ENCODE data around the gene CDKAL1.

Gene CDKAL1

GRCh38 chr6:21100991-21101390 is 566.7 kb downstream of the CDKAL1 start:
- Histone ChIP-seq H3K18ac (ENCODE audit: low read length) (peak overlapping the region; percentile 95), H4K5ac (ENCODE audit: low read length) (no peak overlapping the region), H3K4me3 (ENCODE audit: low read length) (no peak overlapping the region), H3K9ac (ENCODE audit: low read length) (peak overlapping the region; percentile 9), H4K8ac (ENCODE audit: low read depth, low read length) (no peak overlapping the region), H3K79me1 (ENCODE audit: low read length) (no peaks in the 10 kb centered on the region), H2BK5ac (ENCODE audit: low read length) (peak overlapping the region; percentile 98), H2BK15ac (replicated peaks; ENCODE audit: low read depth) (peak overlapping the region; percentile 36), H3K4me2 (ENCODE audit: low read length) (no peak overlapping the region), H3K23ac (ENCODE audit: low read length) (no peak overlapping the region), H3K4me1 (ENCODE audit: control insufficient read depth, low read depth, low read length) (peaks cover 34% of the 10 kb centered on the region), H3K56ac (ENCODE audit: low read length) (peak overlapping the region; percentile 76), H3K27me3 (ENCODE audit: insufficient read depth, low read length, poor library complexity) (no peaks in the 10 kb centered on the region), H3K27ac (ENCODE audit: low read depth, low read length) (peak overlapping the region; percentile 53), H3K36me3 (ENCODE audit: control insufficient read depth, insufficient read depth, low read length) (no peaks in the 10 kb centered on the region), H3K79me2 (ENCODE audit: control insufficient read depth, insufficient read depth, low read length) (no peaks in the 10 kb centered on the region), H2BK120ac (ENCODE audit: low read depth, low read length) (peak overlapping the region; percentile 74), H2AK5ac (ENCODE audit: low read length) (no peak overlapping the region), H3K4ac (ENCODE audit: low read depth, low read length) (peak overlapping the region; percentile 70)
- no peak for DNase-seq
- WGBS (ENCODE audit: extremely low coverage, insufficient coverage, low lambda C conversion rate) = no CpG with 5 or more reads among the region's 4 CpGs

GRCh38 chr6:21101694-21102093 is 567.4 kb downstream of the CDKAL1 start:
- Histone ChIP-seq H3K4me2 (ENCODE audit: low read length) (no peak overlapping the region), H3K79me2 (ENCODE audit: control insufficient read depth, insufficient read depth, low read length) (no peaks in the 10 kb centered on the region), H2BK5ac (ENCODE audit: low read length) (peak overlapping the region; percentile 98), H3K4me3 (ENCODE audit: low read length) (no peak overlapping the region), H2BK15ac (replicated peaks; ENCODE audit: low read depth) (peak overlapping the region; percentile 98), H3K27me3 (ENCODE audit: insufficient read depth, low read length, poor library complexity) (no peaks in the 10 kb centered on the region), H4K5ac (ENCODE audit: low read length) (no peak overlapping the region), H2BK120ac (ENCODE audit: low read depth, low read length) (peak overlapping the region; percentile 74), H3K9ac (ENCODE audit: low read length) (peak overlapping the region; percentile 15), H3K36me3 (ENCODE audit: control insufficient read depth, insufficient read depth, low read length) (no peaks in the 10 kb centered on the region), H3K18ac (ENCODE audit: low read length) (peak overlapping the region; percentile 41), H3K23ac (ENCODE audit: low read length) (no peak overlapping the region), H3K27ac (ENCODE audit: low read depth, low read length) (peak overlapping the region; percentile 79), H2AK5ac (ENCODE audit: low read length) (no peak overlapping the region), H3K56ac (ENCODE audit: low read length) (no peak overlapping the region), H3K4me1 (ENCODE audit: control insufficient read depth, low read depth, low read length) (peaks cover 34% of the 10 kb centered on the region), H4K8ac (ENCODE audit: low read depth, low read length) (no peak overlapping the region), H3K4ac (ENCODE audit: low read depth, low read length) (no peak overlapping the region), H3K79me1 (ENCODE audit: low read length) (no peaks in the 10 kb centered on the region)
- no CpG with 5 or more reads among the region's 1 CpG for WGBS (ENCODE audit: extremely low coverage, insufficient coverage, low lambda C conversion rate)
- DNase-seq = peak; percentile 96

- no peaks in the 10 kb centered on the region for H3K36me3 ChIP-seq (ENCODE audit: control insufficient read depth, insufficient read depth, low read length)
- H3K79me1 ChIP-seq (ENCODE audit: low read length) = no peaks in the 10 kb centered on the region
- peak overlapping the region; percentile 16 for H3K9ac ChIP-seq (ENCODE audit: low read length)
- no CpG with 5 or more reads among the region's 7 CpGs for WGBS (ENCODE audit: extremely low coverage, insufficient coverage, low lambda C conversion rate)
- H2BK120ac ChIP-seq (ENCODE audit: low read depth, low read length) = no peak overlapping the region
- H3K4me3 ChIP-seq (ENCODE audit: low read length) = no peak overlapping the region
- DNase-seq = peak; percentile 92
- H3K56ac ChIP-seq (ENCODE audit: low read length) = peak overlapping the region; percentile 74
- H3K79me2 ChIP-seq (ENCODE audit: control insufficient read depth, insufficient read depth, low read length) = no peaks in the 10 kb centered on the region
- no peak overlapping the region for H3K23ac ChIP-seq (ENCODE audit: low read length)
- no peak overlapping the region for H4K8ac ChIP-seq (ENCODE audit: low read depth, low read length)
- H3K4me2 ChIP-seq (ENCODE audit: low read length) = no peak overlapping the region
- H2BK5ac ChIP-seq (ENCODE audit: low read length) = peak overlapping the region; percentile 95
- peak overlapping the region; percentile 85 for H3K4ac ChIP-seq (ENCODE audit: low read depth, low read length)
- H3K18ac ChIP-seq (ENCODE audit: low read length) = peak overlapping the region; percentile 71
- H3K4me1 ChIP-seq (ENCODE audit: control insufficient read depth, low read depth, low read length) = peaks cover 34% of the 10 kb centered on the region
- no peaks in the 10 kb centered on the region for H3K27me3 ChIP-seq (ENCODE audit: insufficient read depth, low read length, poor library complexity)
- H3K27ac ChIP-seq (ENCODE audit: low read depth, low read length) = peak overlapping the region; percentile 79
- H4K5ac ChIP-seq (ENCODE audit: low read length) = peak overlapping the region; percentile 18
- no peak overlapping the region for H2BK15ac ChIP-seq (replicated peaks; ENCODE audit: low read depth)
- peak overlapping the region; percentile 80 for H2AK5ac ChIP-seq (ENCODE audit: low read length)
Observed at GRCh38 chr6:21102201-21102600, 567.9 kb downstream of the CDKAL1 start.

- peak overlapping the region; percentile 93 for H2BK120ac ChIP-seq (ENCODE audit: low read depth, low read length)
- H3K18ac ChIP-seq (ENCODE audit: low read length) = peak overlapping the region; percentile 71
- peak; percentile 71 for DNase-seq
- H3K4me2 ChIP-seq (ENCODE audit: low read length) = no peak overlapping the region
- no CpG with 5 or more reads among the region's 7 CpGs for WGBS (ENCODE audit: extremely low coverage, insufficient coverage, low lambda C conversion rate)
- H2BK15ac ChIP-seq (replicated peaks; ENCODE audit: low read depth) = no peak overlapping the region
- H3K79me2 ChIP-seq (ENCODE audit: control insufficient read depth, insufficient read depth, low read length) = no peaks in the 10 kb centered on the region
- H3K79me1 ChIP-seq (ENCODE audit: low read length) = no peaks in the 10 kb centered on the region
- peak overlapping the region; percentile 18 for H4K5ac ChIP-seq (ENCODE audit: low read length)
- no peaks in the 10 kb centered on the region for H3K27me3 ChIP-seq (ENCODE audit: insufficient read depth, low read length, poor library complexity)
- peak overlapping the region; percentile 74 for H3K56ac ChIP-seq (ENCODE audit: low read length)
- peaks cover 34% of the 10 kb centered on the region for H3K4me1 ChIP-seq (ENCODE audit: control insufficient read depth, low read depth, low read length)
- H3K4me3 ChIP-seq (ENCODE audit: low read length) = no peak overlapping the region
- H3K23ac ChIP-seq (ENCODE audit: low read length) = no peak overlapping the region
- peak overlapping the region; percentile 79 for H3K27ac ChIP-seq (ENCODE audit: low read depth, low read length)
- H2BK5ac ChIP-seq (ENCODE audit: low read length) = peak overlapping the region; percentile 95
- no peak overlapping the region for H4K8ac ChIP-seq (ENCODE audit: low read depth, low read length)
- no peaks in the 10 kb centered on the region for H3K36me3 ChIP-seq (ENCODE audit: control insufficient read depth, insufficient read depth, low read length)
- peak overlapping the region; percentile 16 for H3K9ac ChIP-seq (ENCODE audit: low read length)
- peak overlapping the region; percentile 80 for H2AK5ac ChIP-seq (ENCODE audit: low read length)
- H3K4ac ChIP-seq (ENCODE audit: low read depth, low read length) = peak overlapping the region; percentile 85
Observed at GRCh38 chr6:21102624-21103023, 568.4 kb downstream of the CDKAL1 start.

- H2BK15ac ChIP-seq (replicated peaks; ENCODE audit: low read depth) = peak overlapping the region; percentile 99
- no peaks in the 10 kb centered on the region for H3K79me1 ChIP-seq (ENCODE audit: low read length)
- DNase-seq = no peak
- peaks cover 28% of the 10 kb centered on the region for H3K4me1 ChIP-seq (ENCODE audit: control insufficient read depth, low read depth, low read length)
- no peaks in the 10 kb centered on the region for H3K27me3 ChIP-seq (ENCODE audit: insufficient read depth, low read length, poor library complexity)
- peak overlapping the region; percentile 48 for H3K23ac ChIP-seq (ENCODE audit: low read length)
- no peak overlapping the region for H3K27ac ChIP-seq (ENCODE audit: low read depth, low read length)
- no peaks in the 10 kb centered on the region for H3K79me2 ChIP-seq (ENCODE audit: control insufficient read depth, insufficient read depth, low read length)
- no peak overlapping the region for H2AK5ac ChIP-seq (ENCODE audit: low read length)
- H4K8ac ChIP-seq (ENCODE audit: low read depth, low read length) = no peak overlapping the region
- no peak overlapping the region for H3K4me2 ChIP-seq (ENCODE audit: low read length)
- no peak overlapping the region for H3K4me3 ChIP-seq (ENCODE audit: low read length)
- no peak overlapping the region for H4K5ac ChIP-seq (ENCODE audit: low read length)
- H3K36me3 ChIP-seq (ENCODE audit: control insufficient read depth, insufficient read depth, low read length) = no peaks in the 10 kb centered on the region
- H3K56ac ChIP-seq (ENCODE audit: low read length) = peak overlapping the region; percentile 69
- peak overlapping the region; percentile 19 for H3K9ac ChIP-seq (ENCODE audit: low read length)
- H2BK120ac ChIP-seq (ENCODE audit: low read depth, low read length) = no peak overlapping the region
- peak overlapping the region; percentile 87 for H3K18ac ChIP-seq (ENCODE audit: low read length)
- no CpG with 5 or more reads among the region's 4 CpGs for WGBS (ENCODE audit: extremely low coverage, insufficient coverage, low lambda C conversion rate)
- H2BK5ac ChIP-seq (ENCODE audit: low read length) = peak overlapping the region; percentile 58
- H3K4ac ChIP-seq (ENCODE audit: low read depth, low read length) = peak overlapping the region; percentile 12
Observed at GRCh38 chr6:21103626-21104224, 569.5 kb downstream of the CDKAL1 start.

GRCh38 chr6:21104288-21104687 is 570.0 kb downstream of the CDKAL1 start:
- no peak overlapping the region for H4K5ac ChIP-seq (ENCODE audit: low read length)
- no peaks in the 10 kb centered on the region for H3K36me3 ChIP-seq (ENCODE audit: control insufficient read depth, insufficient read depth, low read length)
- no peak overlapping the region for H2BK5ac ChIP-seq (ENCODE audit: low read length)
- no peak for DNase-seq
- no peak overlapping the region for H3K23ac ChIP-seq (ENCODE audit: low read length)
- no peak overlapping the region for H3K4me2 ChIP-seq (ENCODE audit: low read length)
- H2AK5ac ChIP-seq (ENCODE audit: low read length) = no peak overlapping the region
- H3K18ac ChIP-seq (ENCODE audit: low read length) = peak overlapping the region; percentile 60
- no peak overlapping the region for H3K27ac ChIP-seq (ENCODE audit: low read depth, low read length)
- H3K79me2 ChIP-seq (ENCODE audit: control insufficient read depth, insufficient read depth, low read length) = no peaks in the 10 kb centered on the region
- no peak overlapping the region for H3K9ac ChIP-seq (ENCODE audit: low read length)
- H2BK15ac ChIP-seq (replicated peaks; ENCODE audit: low read depth) = peak overlapping the region; percentile 99
- no peaks in the 10 kb centered on the region for H3K79me1 ChIP-seq (ENCODE audit: low read length)
- no peak overlapping the region for H4K8ac ChIP-seq (ENCODE audit: low read depth, low read length)
- peak overlapping the region; percentile 12 for H3K4ac ChIP-seq (ENCODE audit: low read depth, low read length)
- peaks cover 24% of the 10 kb centered on the region for H3K4me1 ChIP-seq (ENCODE audit: control insufficient read depth, low read depth, low read length)
- H3K56ac ChIP-seq (ENCODE audit: low read length) = no peak overlapping the region
- H3K4me3 ChIP-seq (ENCODE audit: low read length) = no peak overlapping the region
- H2BK120ac ChIP-seq (ENCODE audit: low read depth, low read length) = no peak overlapping the region
- H3K27me3 ChIP-seq (ENCODE audit: insufficient read depth, low read length, poor library complexity) = no peaks in the 10 kb centered on the region
- WGBS (ENCODE audit: extremely low coverage, insufficient coverage, low lambda C conversion rate) = no CpG with 5 or more reads among the region's 2 CpGs
